ENCODE measurements around the gene HERPUD2.

HERPUD2 gene

GRCh38 chr7:35694784-35695472 lies at the start of gene HERPUD2:
Gene HERPUD2, minus strand, starts transcription at chr7:35695135. Its CDS starts 805 bp downstream, at chr7:35694330.
- peak; percentile 93 for DNase-seq

- DNase-seq, result no peak
Measured at GRCh38 chr7:35738889-35739288, 44.0 kb upstream of the HERPUD2 start.

GRCh38 chr7:35736725-35737124 lies 41.8 kb upstream of the HERPUD2 start:
- DNase-seq, result no peak

GRCh38 chr7:35735396-35735795 lies 40.5 kb upstream of the HERPUD2 start:
- DNase-seq, result no peak

- DNase-seq, result no peak
Measured at GRCh38 chr7:35734001-35734483, 39.1 kb upstream of the HERPUD2 start.

- no peak for DNase-seq
Measured at GRCh38 chr7:35731349-35731748, 36.4 kb upstream of the HERPUD2 start.

- DNase-seq, result peak; percentile 59
Measured at GRCh38 chr7:35729061-35729783, 34.3 kb upstream of the HERPUD2 start.

GRCh38 chr7:35728412-35729060 lies 33.6 kb upstream of the HERPUD2 start:
- no peak for DNase-seq

- DNase-seq, result no peak
Measured at GRCh38 chr7:35727571-35727970, 32.6 kb upstream of the HERPUD2 start.

- no peak for DNase-seq
Measured at GRCh38 chr7:35726654-35727053, 31.7 kb upstream of the HERPUD2 start.

GRCh38 chr7:35725280-35725680 lies 30.3 kb upstream of the HERPUD2 start:
- peak; percentile 75 for DNase-seq

GRCh38 chr7:35723011-35723410 lies 28.1 kb upstream of the HERPUD2 start:
- peak; percentile 42 for DNase-seq

- no peak for DNase-seq
Measured at GRCh38 chr7:35722054-35722849, 27.3 kb upstream of the HERPUD2 start.

- no peak for DNase-seq
Measured at GRCh38 chr7:35721288-35721687, 26.4 kb upstream of the HERPUD2 start.

GRCh38 chr7:35720849-35721248 lies 25.9 kb upstream of the HERPUD2 start:
- DNase-seq, result no peak

GRCh38 chr7:35720032-35720431 lies 25.1 kb upstream of the HERPUD2 start:
- DNase-seq, result no peak

GRCh38 chr7:35718047-35718446 lies 23.1 kb upstream of the HERPUD2 start:
- DNase-seq, result no peak

- no peak for DNase-seq
Measured at GRCh38 chr7:35717516-35717915, 22.6 kb upstream of the HERPUD2 start.

- DNase-seq, result no peak
Measured at GRCh38 chr7:35717013-35717412, 22.1 kb upstream of the HERPUD2 start.

- no peak for DNase-seq
Measured at GRCh38 chr7:35716038-35716803, 21.3 kb upstream of the HERPUD2 start.

GRCh38 chr7:35714862-35715261 lies 19.9 kb upstream of the HERPUD2 start:
- DNase-seq, result no peak

- no peak for DNase-seq
Measured at GRCh38 chr7:35714407-35714806, 19.5 kb upstream of the HERPUD2 start.
